Common myeloid progenitor, CD34-positive (primary cell): Measurements from ENCODE around the gene EXOC6B.

Experiments used
- CTCF ChIA-PET: fragments of 350-600 bp; sonication (Branson Sonifier 250); formaldehyde crosslinking; loops from one replicate; lab custom pipeline; 2021; ENCODE audit warnings: antibody characterized with exemption; lab: Charles Lee
- POLR2A ChIA-PET: fragments of 350-600 bp; sonication (Branson Sonifier 250); formaldehyde crosslinking; loops from one replicate; lab custom pipeline; 2021; ENCODE audit warnings: antibody characterized with exemption; lab: Charles Lee
- DNase-seq, 3 donors: peaks; one replicate each; pipeline versions ENCODE4 v3.0.0 to v3.0.0-alpha.2; 2013
- H3K27ac ChIP-seq, 2 experiments: 1 replicate in 1 of 2; 2 replicates in 1 of 2; pipeline ENCODE4 v1.7.0; 2013; ENCODE audit warnings: inconsistent platforms in 2 of 2, low read length in 2 of 2, mild to moderate bottlenecking in 2 of 2, low read depth in 1 of 2, moderate library complexity in 1 of 2; ENCODE audit not compliant: severe bottlenecking in 2 of 2, insufficient read depth in 1 of 2, poor library complexity in 1 of 2
- H3K27me3 ChIP-seq, 5 experiments: replicated peaks in 2 of 5; 1 replicate in 3 of 5; 2 replicates in 2 of 5; pipeline versions ENCODE4 v1.6.1 to v1.7.0; 2013; ENCODE audit warnings: low read length in 4 of 5, mild to moderate bottlenecking in 2 of 5, moderate library complexity in 2 of 5, inconsistent platforms in 1 of 5; ENCODE audit not compliant: insufficient read depth in 5 of 5, control insufficient read depth in 4 of 5
- H3K36me3 ChIP-seq, 4 experiments: 1 replicate in 2 of 4; 2 replicates in 2 of 4; pipeline versions ENCODE4 v1.6.1 to v1.7.0; 2013; ENCODE audit warnings: low read length in 3 of 4, control low read depth in 1 of 4, mild to moderate bottlenecking in 1 of 4; ENCODE audit not compliant: control insufficient read depth in 4 of 4, insufficient read depth in 4 of 4
- H3K4me1 ChIP-seq, 4 experiments: 1 replicate in 3 of 4; 2 replicates in 1 of 4; pipeline versions ENCODE4 v1.6.1 to v1.7.1; 2013; ENCODE audit warnings: low read length in 3 of 4, mild to moderate bottlenecking in 3 of 4, control low read depth in 1 of 4, inconsistent platforms in 1 of 4, moderate library complexity in 1 of 4; ENCODE audit not compliant: control insufficient read depth in 4 of 4, insufficient read depth in 4 of 4; ENCODE audit errors: control extremely low read depth in 1 of 4
- H3K4me3 ChIP-seq, 7 experiments: 1 replicate in 4 of 7; 2 replicates in 3 of 7; pipeline versions ENCODE4 v1.5.1 to v1.7.0; 2013; ENCODE audit warnings: mild to moderate bottlenecking in 7 of 7, low read length in 6 of 7, moderate library complexity in 6 of 7, inconsistent platforms in 2 of 7, low read depth in 2 of 7, control low read depth in 1 of 7; ENCODE audit not compliant: insufficient read depth in 4 of 7, control insufficient read depth in 1 of 7; ENCODE audit errors: extremely low read depth in 1 of 7
- H3K9me3 ChIP-seq, 5 experiments: 1 replicate in 4 of 5; 2 replicates in 1 of 5; pipeline versions ENCODE4 v1.6.1 to v1.7.1; 2013; ENCODE audit warnings: low read length in 4 of 5, mild to moderate bottlenecking in 2 of 5, inconsistent platforms in 1 of 5, low read depth in 1 of 5, moderate library complexity in 1 of 5; ENCODE audit not compliant: control insufficient read depth in 4 of 5, insufficient read depth in 2 of 5; ENCODE audit errors: control extremely low read depth in 1 of 5
- WGBS: methylation state at CpG from one replicate; pipeline ENCODE4 v1.1.5; 2013; ENCODE audit not compliant: insufficient coverage; 5-methylcytosine and 5-hydroxymethylcytosine counted together

EXOC6B gene

DNA sequence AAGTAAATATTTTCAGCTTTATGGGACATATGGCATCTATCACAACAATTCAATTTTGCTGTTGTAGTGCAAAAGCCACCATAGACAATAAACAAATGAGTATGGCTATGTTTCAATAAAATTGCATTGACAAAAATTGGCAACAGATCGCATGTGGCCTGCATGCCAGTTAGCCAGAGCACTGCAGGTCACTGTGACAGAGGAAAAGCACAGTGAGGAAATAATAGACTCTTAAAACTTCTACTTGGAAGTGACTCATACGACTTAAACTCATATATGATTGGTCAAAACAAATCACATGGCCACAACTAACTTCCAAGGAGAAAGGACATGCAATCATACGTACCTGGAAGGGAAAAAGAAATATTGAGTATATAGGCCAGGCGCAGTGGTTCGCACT, 44.4 kb downstream of the EXOC6B start:
- Histone ChIP-seq H3K36me3 (no peaks in the 10 kb centered on the region), H3K27ac (no peak overlapping the region), H3K4me3 (no peak overlapping the region), H3K9me3 (peaks cover 0 to 3% (median 0%) of the 10 kb centered on the region in 5 experiments), H3K27me3 (no peaks in the 10 kb centered on the region), H3K4me1 (peaks cover 0 to 6% (median 2%) of the 10 kb centered on the region in 4 experiments)
- WGBS: no CpG with 5 or more reads among the region's 5 CpGs
- POLR2A ChIA-PET: no interaction called here
- CTCF ChIA-PET: interaction anchor here (0.7 to 1.8 kb wide), 4 partner anchors 9 to 80 kb away, joined by 3 to 5 read pairs (median 4); no protein-coding TSS in a partner anchor
- no peak for DNase-seq

DNA sequence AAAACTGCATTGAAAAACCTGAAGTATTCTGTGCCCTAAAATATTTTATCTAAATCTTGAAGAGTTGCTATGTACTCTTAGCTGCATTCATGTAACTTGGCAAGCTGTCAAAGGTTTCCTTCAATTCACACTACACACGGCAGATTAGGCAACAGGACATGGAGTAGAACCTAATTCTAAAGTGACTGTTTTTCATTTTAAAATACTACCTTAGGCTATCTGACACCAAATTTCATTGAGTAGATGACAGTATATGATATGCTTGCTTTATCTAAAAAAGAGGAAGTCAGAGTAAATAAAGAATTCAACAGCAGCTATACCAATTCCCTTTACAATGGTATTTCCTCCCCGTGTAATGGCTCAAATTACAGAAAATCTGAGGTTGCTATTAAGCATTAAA, 45.4 kb downstream of the EXOC6B start:
- CTCF ChIA-PET: interaction anchor here (0.9 to 1.8 kb wide), 5 partner anchors 8 to 82 kb away, joined by 3 to 5 read pairs (median 4); no protein-coding TSS in a partner anchor
- Histone ChIP-seq H3K27me3 (no peaks in the 10 kb centered on the region), H3K4me1 (peaks cover 0 to 6% (median 2%) of the 10 kb centered on the region in 4 experiments), H3K4me3 (no peak overlapping the region), H3K27ac (no peak overlapping the region), H3K9me3 (peaks cover 0 to 3% (median 0%) of the 10 kb centered on the region in 5 experiments), H3K36me3 (no peaks in the 10 kb centered on the region)
- DNase-seq: peak in 2 of 3 donors; percentile 31 to 47
- POLR2A ChIA-PET: no interaction called here
- WGBS: 0% methylated on average over 1 of the region's 2 CpGs

DNA sequence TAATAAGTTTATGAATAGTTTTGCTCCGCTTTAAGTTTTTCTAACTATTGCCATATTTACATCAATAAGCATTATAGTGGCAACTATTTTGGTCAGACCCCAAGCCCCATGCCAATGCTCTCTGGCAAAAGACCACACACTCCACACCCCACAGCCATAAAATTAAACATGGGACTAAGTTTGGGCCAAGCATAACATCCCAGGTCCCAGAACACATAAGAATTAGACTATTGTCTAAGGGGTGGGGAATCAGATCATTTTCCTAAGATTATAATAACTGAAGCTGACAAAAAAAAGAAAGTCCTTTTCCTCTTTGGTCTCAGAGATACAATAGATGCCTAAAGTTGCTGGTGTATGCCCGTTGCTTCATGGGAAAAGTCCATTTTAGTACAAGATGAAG, 46.3 kb downstream of the EXOC6B start:
- H3K27me3 ChIP-seq: no peaks in the 10 kb centered on the region
- no peak overlapping the region for H3K4me3 ChIP-seq
- H3K27ac ChIP-seq: no peak overlapping the region
- H3K4me1 ChIP-seq: peaks cover 0 to 6% (median 2%) of the 10 kb centered on the region in 4 experiments
- POLR2A ChIA-PET: interaction anchor here (0.6 kb wide), 1 partner anchor 745 kb away, joined by 3 read pairs; no protein-coding TSS in a partner anchor
- CTCF ChIA-PET: interaction anchor here (0.7 to 1.8 kb wide), 4 partner anchors 9 to 83 kb away, joined by 3 to 5 read pairs (median 4); no protein-coding TSS in a partner anchor
- H3K36me3 ChIP-seq: no peaks in the 10 kb centered on the region
- H3K9me3 ChIP-seq: peaks cover 0 to 2% (median 0%) of the 10 kb centered on the region in 5 experiments
- no peak for DNase-seq
- WGBS: no CpG with 5 or more reads among the region's 2 CpGs

DNA sequence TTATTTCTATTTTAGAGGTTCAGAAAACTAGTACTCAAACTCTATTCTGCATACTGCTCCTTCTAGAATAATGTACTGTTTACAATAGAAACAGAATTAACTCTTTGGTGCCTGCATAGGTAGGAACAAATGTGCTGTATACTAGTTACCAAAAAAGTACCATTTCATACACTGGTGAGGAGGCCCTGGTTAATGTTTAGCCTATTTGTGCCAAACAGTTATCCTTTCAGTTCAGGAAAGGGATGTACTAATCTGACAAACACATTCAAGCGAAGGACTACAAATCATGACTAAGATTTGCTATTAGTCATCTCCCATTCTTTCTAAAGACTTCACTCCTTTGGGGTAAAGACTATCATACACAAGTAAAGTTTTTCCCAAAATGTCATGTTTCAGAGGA, 47.4 kb downstream of the EXOC6B start:
- Histone ChIP-seq H3K36me3 (no peaks in the 10 kb centered on the region), H3K4me1 (peaks cover 0 to 6% (median 2%) of the 10 kb centered on the region in 4 experiments), H3K9me3 (no peaks in the 10 kb centered on the region), H3K4me3 (no peak overlapping the region), H3K27ac (no peak overlapping the region), H3K27me3 (no peaks in the 10 kb centered on the region)
- no peak for DNase-seq
- ChIA-PET CTCF (interaction anchor here (0.8 kb wide), 1 partner anchor 11 kb away, joined by 3 read pairs; no protein-coding TSS in a partner anchor), POLR2A (no interaction called here)
- WGBS: no CpG with 5 or more reads among the region's 1 CpG

DNA sequence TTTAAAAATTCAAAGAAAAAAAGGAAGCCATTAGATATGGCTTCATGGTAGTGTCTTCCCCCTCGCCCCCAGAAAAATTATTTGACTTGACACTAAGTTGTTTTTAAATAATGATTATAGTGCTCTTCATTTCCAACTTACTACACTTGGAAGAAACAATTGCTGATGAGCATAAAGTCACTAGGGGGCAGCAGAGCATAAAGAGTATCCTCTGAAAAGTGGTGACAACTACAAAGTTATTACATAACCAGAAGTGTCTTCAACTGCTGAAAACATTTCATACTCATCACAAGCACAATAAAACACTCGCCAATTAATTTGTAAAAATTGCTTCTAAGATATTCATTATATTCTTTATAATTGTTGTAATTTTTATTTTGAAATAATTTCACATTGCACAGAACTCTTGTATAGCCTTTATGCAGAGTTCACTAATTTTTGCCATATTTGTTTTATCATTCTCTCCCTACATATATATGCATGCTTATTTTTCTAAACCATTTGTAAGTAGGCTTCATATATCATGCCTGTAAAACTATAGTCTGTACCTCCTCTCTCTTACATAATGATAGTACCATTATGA, 54.9 kb downstream of the EXOC6B start:
- Histone ChIP-seq H3K27ac (no peak overlapping the region), H3K27me3 (no peaks in the 10 kb centered on the region), H3K4me3 (no peak overlapping the region), H3K4me1 (no peaks in the 10 kb centered on the region), H3K36me3 (no peaks in the 10 kb centered on the region), H3K9me3 (no peaks in the 10 kb centered on the region)
- ChIA-PET POLR2A (no interaction called here), CTCF (interaction anchor here (0.9 to 2.5 kb wide), 10 partner anchors 12 to 127 kb away, joined by 3 to 21 read pairs (median 4); partner anchors contain the start of gene SPR)
- WGBS: no CpG with 5 or more reads among the region's 2 CpGs
- DNase-seq: peak; percentile 73 to 88 (median 85)

DNA sequence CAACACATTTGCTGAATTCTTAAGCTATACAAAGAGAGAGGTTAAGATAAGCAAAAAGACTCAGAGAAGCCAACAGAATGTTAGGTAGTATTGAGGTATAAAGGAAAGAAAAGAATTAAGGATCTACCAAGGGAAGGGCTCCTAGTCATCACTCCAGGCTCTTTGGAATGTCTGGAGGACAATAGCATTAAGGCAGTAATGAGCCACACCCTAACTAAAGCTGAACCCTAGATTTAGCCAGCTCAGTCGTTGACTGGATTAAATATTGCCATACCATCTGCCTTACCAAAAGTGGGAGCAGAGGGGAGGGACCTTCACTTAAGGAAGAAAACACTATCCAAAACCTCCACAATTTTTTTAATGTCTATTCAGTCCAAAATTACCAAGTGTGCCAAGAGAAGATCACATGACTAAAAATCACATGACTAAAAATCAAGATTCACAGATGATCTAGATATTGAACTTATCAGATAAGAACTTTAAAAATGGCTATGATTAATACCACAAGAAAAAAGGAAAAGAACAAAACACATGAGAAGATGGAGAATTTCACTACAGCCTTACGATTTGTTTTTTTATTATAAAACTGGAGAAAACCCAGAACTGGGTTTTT, 59.7 kb downstream of the EXOC6B start:
- Histone ChIP-seq H3K36me3 (no peaks in the 10 kb centered on the region), H3K4me3 (no peak overlapping the region), H3K9me3 (peaks cover 0 to 9% (median 2%) of the 10 kb centered on the region in 5 experiments), H3K4me1 (no peaks in the 10 kb centered on the region), H3K27ac (no peak overlapping the region), H3K27me3 (no peaks in the 10 kb centered on the region)
- POLR2A ChIA-PET: no interaction called here
- CTCF ChIA-PET: interaction anchor here (2.0 kb wide), 1 partner anchor 93 kb away, joined by 5 read pairs; no protein-coding TSS in a partner anchor
- no peak for DNase-seq
- WGBS: 100% methylated on average over 1 of the region's 2 CpGs

DNA sequence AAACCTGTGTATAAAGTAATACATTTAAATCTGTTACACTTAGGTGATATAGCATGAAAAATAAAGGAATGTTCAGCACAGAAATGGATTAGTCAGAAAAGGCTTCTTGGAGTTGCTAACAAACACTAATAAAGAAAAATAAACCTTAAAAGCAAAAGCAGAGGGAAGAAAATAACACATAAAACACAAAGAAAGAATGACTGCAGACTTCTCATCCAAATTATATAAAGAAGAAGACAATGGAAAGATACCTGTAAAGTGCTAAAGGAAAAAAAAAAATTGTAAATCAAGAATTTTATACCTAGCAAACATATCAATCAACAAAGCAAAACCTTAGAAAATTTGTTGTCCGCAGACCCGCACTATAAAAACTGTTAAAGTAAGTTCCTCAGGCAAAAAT, 63.6 kb downstream of the EXOC6B start:
- peaks cover 0 to 12% (median 2%) of the 10 kb centered on the region in 5 experiments for H3K9me3 ChIP-seq
- ChIA-PET CTCF (no interaction called here), POLR2A (no interaction called here)
- no peak overlapping the region for H3K4me3 ChIP-seq
- DNase-seq: peak in 1 of 3 donors; percentile 27
- no CpG with 5 or more reads among the region's 2 CpGs for WGBS
- H3K36me3 ChIP-seq: no peaks in the 10 kb centered on the region
- H3K27ac ChIP-seq: no peak overlapping the region
- H3K27me3 ChIP-seq: no peaks in the 10 kb centered on the region
- H3K4me1 ChIP-seq: no peaks in the 10 kb centered on the region
